ENCODE data around the gene TRPM3.
A peak's percentile ranks its signal among the peaks of the same experiment; 100 is the strongest.

The TRPM3 gene

DNA sequence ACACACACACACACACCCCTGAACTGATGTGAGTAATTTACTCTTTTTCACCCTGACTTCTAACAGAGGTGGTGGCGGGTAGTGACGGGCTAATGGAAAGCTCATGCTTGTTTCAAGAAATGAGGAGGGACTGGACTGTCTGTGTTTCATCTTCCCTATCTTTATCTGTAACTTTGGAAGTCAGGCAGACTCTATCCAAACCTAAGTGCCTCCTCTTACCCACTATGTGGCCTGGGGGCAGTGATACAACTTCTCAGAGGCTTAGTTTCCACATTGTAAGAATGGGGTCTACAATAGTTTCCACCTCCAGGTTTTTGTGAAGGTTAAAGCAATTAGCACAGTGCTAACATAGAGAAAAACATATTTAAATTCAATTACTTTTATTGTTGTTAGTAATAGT lies 5.9 kb upstream of the TRPM3 start:
- Mint-ChIP-seq H3K4me1 (peaks cover 22% of the 10 kb centered on the region), H3K36me3 (ENCODE audit: low read depth) (no peaks in the 10 kb centered on the region), H3K4me3 (no peak overlapping the region), H3K9me3 (no peaks in the 10 kb centered on the region), H3K27me3 (ENCODE audit: low read depth) (peaks cover 17% of the 10 kb centered on the region), H3K27ac (no peak overlapping the region)
- TF ChIP-seq, protein P1, sequence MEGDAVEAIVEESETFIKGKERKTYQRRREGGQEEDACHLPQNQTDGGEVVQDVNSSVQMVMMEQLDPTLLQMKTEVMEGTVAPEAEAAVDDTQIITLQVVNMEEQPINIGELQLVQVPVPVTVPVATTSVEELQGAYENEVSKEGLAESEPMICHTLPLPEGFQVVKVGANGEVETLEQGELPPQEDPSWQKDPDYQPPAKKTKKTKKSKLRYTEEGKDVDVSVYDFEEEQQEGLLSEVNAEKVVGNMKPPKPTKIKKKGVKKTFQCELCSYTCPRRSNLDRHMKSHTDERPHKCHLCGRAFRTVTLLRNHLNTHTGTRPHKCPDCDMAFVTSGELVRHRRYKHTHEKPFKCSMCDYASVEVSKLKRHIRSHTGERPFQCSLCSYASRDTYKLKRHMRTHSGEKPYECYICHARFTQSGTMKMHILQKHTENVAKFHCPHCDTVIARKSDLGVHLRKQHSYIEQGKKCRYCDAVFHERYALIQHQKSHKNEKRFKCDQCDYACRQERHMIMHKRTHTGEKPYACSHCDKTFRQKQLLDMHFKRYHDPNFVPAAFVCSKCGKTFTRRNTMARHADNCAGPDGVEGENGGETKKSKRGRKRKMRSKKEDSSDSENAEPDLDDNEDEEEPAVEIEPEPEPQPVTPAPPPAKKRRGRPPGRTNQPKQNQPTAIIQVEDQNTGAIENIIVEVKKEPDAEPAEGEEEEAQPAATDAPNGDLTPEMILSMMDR (IDR thresholded peaks at IDR 0.05; ENCODE audit: unreplicated experiment in 3 of 3): no peak

DNA sequence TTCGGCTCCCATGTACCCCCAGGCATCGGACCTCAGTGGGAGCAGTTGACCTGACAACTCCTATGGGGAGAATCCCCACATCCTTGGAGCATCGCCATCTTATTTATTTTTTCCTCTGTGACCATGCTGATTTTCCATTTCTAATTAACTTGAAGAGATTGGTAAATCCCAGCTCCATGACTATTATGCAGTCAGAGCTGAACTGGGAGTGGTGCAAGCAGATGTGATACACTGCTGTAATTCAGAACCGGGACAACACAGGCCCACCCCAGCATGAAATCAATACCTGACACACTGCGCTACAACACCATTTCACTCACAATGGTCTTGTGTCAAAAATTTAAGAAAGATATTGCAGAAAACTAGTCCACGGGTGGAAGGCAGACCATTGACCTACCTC lies 1.0 kb upstream of the TRPM3 start:
- Mint-ChIP-seq H3K9me3 (no peaks in the 10 kb centered on the region), H3K27ac (no peak overlapping the region), H3K4me3 (peak overlapping the region in 2 of 3 experiments; percentile 7 to 26), H3K36me3 (ENCODE audit: low read depth) (no peaks in the 10 kb centered on the region), H3K4me1 (peaks cover 34% of the 10 kb centered on the region), H3K27me3 (ENCODE audit: low read depth) (peaks cover 51% of the 10 kb centered on the region)
- TF ChIP-seq, protein P1 (IDR thresholded peaks at IDR 0.05; ENCODE audit: unreplicated experiment in 3 of 3): no peak

DNA sequence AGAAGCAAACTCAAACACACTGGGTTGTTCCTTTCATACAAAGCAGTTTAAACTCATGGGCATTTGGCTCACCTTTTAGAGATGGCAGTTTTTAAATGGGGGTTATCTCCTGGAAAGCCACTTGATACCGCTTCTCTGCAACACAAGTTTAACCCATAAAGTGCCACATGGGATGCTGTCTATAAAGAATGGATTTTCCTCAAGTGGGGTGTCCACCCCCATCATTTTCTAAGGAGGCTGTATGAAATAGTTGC lies 528 bp upstream of the TRPM3 start:
- H3K27ac Mint-ChIP-seq: no peak overlapping the region
- peaks cover 34% of the 10 kb centered on the region for H3K4me1 Mint-ChIP-seq
- H3K27me3 Mint-ChIP-seq (ENCODE audit: low read depth): peaks cover 51% of the 10 kb centered on the region
- no peaks in the 10 kb centered on the region for H3K9me3 Mint-ChIP-seq
- TF ChIP-seq, protein P1 (IDR thresholded peaks at IDR 0.05; ENCODE audit: unreplicated experiment in 3 of 3): no peak
- H3K4me3 Mint-ChIP-seq: peak overlapping the region; percentile 77 to 83 (median 79)
- no peaks in the 10 kb centered on the region for H3K36me3 Mint-ChIP-seq (ENCODE audit: low read depth)

DNA sequence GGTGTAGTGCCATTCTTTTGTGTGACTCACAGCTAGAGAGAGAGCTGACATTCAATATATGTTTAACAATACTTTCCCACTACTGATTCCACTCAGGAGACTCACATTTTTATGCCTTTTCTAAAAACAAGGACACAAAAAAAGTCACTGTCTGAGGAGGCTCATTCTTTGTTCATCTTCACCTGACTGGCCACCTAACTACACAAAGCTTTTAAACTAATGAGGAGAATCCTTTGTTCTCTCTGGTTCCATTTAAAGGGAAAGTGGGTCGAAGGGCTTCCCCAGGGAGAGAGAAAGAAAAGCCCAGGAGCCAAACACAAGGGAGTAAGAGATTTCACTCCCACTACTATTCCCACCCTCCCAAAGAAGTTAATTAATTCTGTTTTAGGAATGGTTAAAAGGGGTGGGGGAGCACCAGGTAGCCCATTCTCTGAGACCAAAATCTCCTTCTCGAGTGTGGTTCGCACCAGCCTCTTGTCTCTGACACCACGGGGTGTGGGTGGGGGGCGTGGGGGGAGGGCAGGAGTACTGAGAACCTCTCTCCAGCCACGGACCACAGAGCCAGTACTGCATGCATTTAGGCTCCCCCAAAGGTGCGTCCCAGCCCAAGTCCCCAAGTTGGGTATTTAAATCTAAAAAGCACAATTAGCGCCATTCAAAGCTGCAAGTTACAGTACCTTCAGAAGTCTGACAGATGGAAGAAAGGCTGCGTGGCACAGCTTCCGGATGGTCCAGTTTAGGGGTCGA lies 747 bp downstream of the TRPM3 start:
- H3K27me3 Mint-ChIP-seq (ENCODE audit: low read depth): peaks cover 47% of the 10 kb centered on the region
- H3K27ac Mint-ChIP-seq: no peak overlapping the region
- H3K4me3 Mint-ChIP-seq: peak overlapping the region; percentile 77 to 83 (median 79)
- TF ChIP-seq, protein P1 (IDR thresholded peaks at IDR 0.05; ENCODE audit: unreplicated experiment in 3 of 3): no peak
- no peaks in the 10 kb centered on the region for H3K36me3 Mint-ChIP-seq (ENCODE audit: low read depth)
- H3K4me1 Mint-ChIP-seq: peaks cover 34% of the 10 kb centered on the region
- no peaks in the 10 kb centered on the region for H3K9me3 Mint-ChIP-seq

DNA sequence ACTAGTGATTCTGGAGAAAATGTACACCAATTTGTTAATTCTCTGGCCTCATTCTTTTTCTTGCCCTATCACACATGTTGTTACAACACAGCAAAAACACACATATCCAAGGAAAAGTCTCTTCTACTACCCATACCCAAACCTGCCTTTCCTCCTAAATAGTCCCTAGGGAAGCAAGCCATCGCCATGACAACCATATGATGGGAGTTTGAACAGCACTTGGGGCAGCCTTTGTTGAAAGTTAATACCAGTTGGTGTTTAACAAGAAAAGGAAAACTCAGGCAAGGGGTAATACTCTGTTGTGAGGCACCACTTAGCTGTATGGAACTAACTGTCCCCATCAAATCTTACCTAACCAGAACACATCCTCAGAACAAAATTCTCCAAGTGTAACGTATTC lies 1.7 kb downstream of the TRPM3 start:
- Mint-ChIP-seq H3K36me3 (ENCODE audit: low read depth) (no peaks in the 10 kb centered on the region), H3K4me3 (peak overlapping the region in 2 of 3 experiments; percentile 8 to 18), H3K27ac (no peak overlapping the region), H3K9me3 (no peaks in the 10 kb centered on the region), H3K4me1 (peaks cover 34% of the 10 kb centered on the region), H3K27me3 (ENCODE audit: low read depth) (peaks cover 47% of the 10 kb centered on the region)
- TF ChIP-seq, protein P1 (IDR thresholded peaks at IDR 0.05; ENCODE audit: unreplicated experiment in 3 of 3): no peak

DNA sequence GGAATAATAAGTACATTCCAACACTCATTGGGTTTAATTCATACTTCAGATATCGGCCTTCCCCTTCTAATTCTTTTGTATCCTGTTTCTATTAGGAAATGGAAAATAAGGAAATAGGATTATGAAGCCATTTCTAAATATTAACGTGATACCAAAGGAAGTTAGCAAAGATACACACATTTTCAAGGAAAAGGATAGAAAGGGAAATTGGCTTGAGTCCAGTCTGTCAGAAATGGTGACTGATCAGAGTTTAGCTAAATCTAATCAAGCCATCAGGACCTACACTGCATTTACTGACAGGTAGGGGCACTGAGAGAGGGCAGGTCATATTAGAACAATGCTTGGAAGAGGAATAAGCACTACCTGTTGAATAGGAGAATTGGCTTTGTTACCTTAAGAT lies 3.1 kb downstream of the TRPM3 start:
- Mint-ChIP-seq H3K4me1 (peaks cover 23% of the 10 kb centered on the region), H3K27ac (no peak overlapping the region), H3K4me3 (peak overlapping the region in 1 of 3 experiments; percentile 8), H3K36me3 (ENCODE audit: low read depth) (no peaks in the 10 kb centered on the region), H3K27me3 (ENCODE audit: low read depth) (peaks cover 41% of the 10 kb centered on the region), H3K9me3 (no peaks in the 10 kb centered on the region)
- TF ChIP-seq, protein P1 (IDR thresholded peaks at IDR 0.05; ENCODE audit: unreplicated experiment in 3 of 3): no peak

Data from nephron (organoid).